ENCODE results near the gene WNT11.

The WNT11 gene

DNA sequence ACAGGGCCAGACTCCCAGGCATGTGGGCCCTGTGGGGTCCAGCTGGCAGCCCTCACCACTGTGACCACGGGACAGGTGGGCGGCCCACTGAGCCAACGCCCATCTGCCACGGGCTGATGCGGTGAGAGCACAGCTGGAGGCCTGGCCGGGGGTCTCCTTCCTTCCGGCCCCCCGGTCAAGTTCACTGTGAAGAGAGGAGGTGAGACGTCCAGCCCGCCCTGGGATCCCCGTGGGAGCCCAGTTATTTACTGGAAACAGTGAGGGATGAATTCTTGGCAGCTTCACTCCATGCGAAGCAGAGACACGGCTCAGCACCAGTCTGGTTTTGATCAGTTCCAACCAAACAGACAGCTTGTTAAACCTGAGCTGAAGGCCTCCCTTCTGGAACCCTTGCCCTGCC lies 38.7 kb downstream of the WNT11 start:
- Histone ChIP-seq H3K36me3 (ENCODE audit: insufficient read depth, low read length) (no peaks in the 10 kb centered on the region), H3K4me1 (ENCODE audit: insufficient read depth, low read length) (no peaks in the 10 kb centered on the region), H3K9me3 (ENCODE audit: insufficient read depth, low read depth, low read length) (no peaks in the 10 kb centered on the region), H3K9ac (ENCODE audit: low read depth, low read length) (no peak overlapping the region), H3K27me3 (ENCODE audit: insufficient read depth, low read length) (peaks cover 17% of the 10 kb centered on the region; the same call in 1 of the 2 replicates), H3K4me3 (ENCODE audit: low read length) (no peak overlapping the region), H3K27ac (ENCODE audit: low read depth, low read length) (no peak overlapping the region)
- 89% methylated on average over 13 of the region's 13 CpGs for WGBS

GRCh38 chr11:76166314-76166713 lies 40.0 kb downstream of the WNT11 start:
- Histone ChIP-seq H3K27ac (ENCODE audit: low read depth, low read length) (no peak overlapping the region), H3K9me3 (ENCODE audit: insufficient read depth, low read depth, low read length) (no peaks in the 10 kb centered on the region), H3K36me3 (ENCODE audit: insufficient read depth, low read length) (no peaks in the 10 kb centered on the region), H3K4me3 (ENCODE audit: low read length) (no peak overlapping the region), H3K27me3 (ENCODE audit: insufficient read depth, low read length) (peaks cover 17% of the 10 kb centered on the region; the same call in 1 of the 2 replicates), H3K4me1 (ENCODE audit: insufficient read depth, low read length) (no peaks in the 10 kb centered on the region), H3K9ac (ENCODE audit: low read depth, low read length) (no peak overlapping the region)
- 27% methylated on average over 6 of the region's 6 CpGs for WGBS

GRCh38 chr11:76164861-76165751 lies 41.2 kb downstream of the WNT11 start:
- Histone ChIP-seq H3K27me3 (ENCODE audit: insufficient read depth, low read length) (peaks cover 17% of the 10 kb centered on the region; the same call in 1 of the 2 replicates), H3K9ac (ENCODE audit: low read depth, low read length) (no peak overlapping the region)
- WGBS: 92% methylated on average over 50 of the region's 50 CpGs

DNA sequence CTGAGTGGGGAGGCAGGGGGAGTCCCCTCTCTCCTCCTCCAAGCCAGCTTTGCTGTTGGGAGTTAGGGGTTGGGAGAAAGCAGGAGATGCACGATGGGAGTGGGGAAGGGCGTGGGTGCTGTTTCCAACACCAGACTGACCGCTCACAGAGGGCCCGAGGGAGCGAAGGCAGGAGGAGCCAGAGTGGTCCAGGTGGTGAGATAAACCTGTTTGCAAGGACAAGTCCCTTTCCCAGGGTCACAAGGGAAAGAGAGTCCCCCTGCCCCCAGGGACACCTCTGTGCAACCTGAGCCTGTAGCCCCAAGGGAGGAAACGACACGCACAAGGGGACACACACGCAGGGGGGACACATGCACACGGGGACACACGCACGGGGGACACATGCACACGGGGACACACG lies 42.2 kb downstream of the WNT11 start:
- H3K9me3 ChIP-seq (ENCODE audit: insufficient read depth, low read depth, low read length): no peaks in the 10 kb centered on the region
- no peak overlapping the region for H3K4me3 ChIP-seq (ENCODE audit: low read length)
- WGBS: 91% methylated on average over 13 of the region's 13 CpGs
- H3K4me1 ChIP-seq (ENCODE audit: insufficient read depth, low read length): no peaks in the 10 kb centered on the region
- H3K27me3 ChIP-seq (ENCODE audit: insufficient read depth, low read length): peaks cover 17% of the 10 kb centered on the region; the same call in 1 of the 2 replicates
- no peak overlapping the region for H3K27ac ChIP-seq (ENCODE audit: low read depth, low read length)
- no peak overlapping the region for H3K9ac ChIP-seq (ENCODE audit: low read depth, low read length)
- H3K36me3 ChIP-seq (ENCODE audit: insufficient read depth, low read length): no peaks in the 10 kb centered on the region

More at GRCh38 chr11:76164861-76165751, 41.2 kb downstream of the WNT11 start:
- Histone ChIP-seq H3K36me3 (ENCODE audit: insufficient read depth, low read length) (no peaks in the 10 kb centered on the region), H3K4me1 (ENCODE audit: insufficient read depth, low read length) (no peaks in the 10 kb centered on the region), H3K9me3 (ENCODE audit: insufficient read depth, low read depth, low read length) (no peaks in the 10 kb centered on the region), H3K27ac (ENCODE audit: low read depth, low read length) (no peak overlapping the region), H3K4me3 (ENCODE audit: low read length) (no peak overlapping the region)

- no peaks in the 10 kb centered on the region for H3K36me3 ChIP-seq (ENCODE audit: insufficient read depth, low read length)
- H3K9ac ChIP-seq (ENCODE audit: low read depth, low read length): no peak overlapping the region
- peaks cover 17% of the 10 kb centered on the region; the same call in 1 of the 2 replicates for H3K27me3 ChIP-seq (ENCODE audit: insufficient read depth, low read length)
- no peak overlapping the region for H3K4me3 ChIP-seq (ENCODE audit: low read length)
- H3K27ac ChIP-seq (ENCODE audit: low read depth, low read length): no peak overlapping the region
- 90% methylated on average over 11 of the region's 11 CpGs for WGBS
- H3K4me1 ChIP-seq (ENCODE audit: insufficient read depth, low read length): no peaks in the 10 kb centered on the region
- H3K9me3 ChIP-seq (ENCODE audit: insufficient read depth, low read depth, low read length): no peaks in the 10 kb centered on the region
Observed at GRCh38 chr11:76163289-76163880, 42.9 kb downstream of the WNT11 start.

- Histone ChIP-seq H3K4me3 (ENCODE audit: low read length) (no peak overlapping the region), H3K9ac (ENCODE audit: low read depth, low read length) (no peak overlapping the region), H3K9me3 (ENCODE audit: insufficient read depth, low read depth, low read length) (no peaks in the 10 kb centered on the region), H3K4me1 (ENCODE audit: insufficient read depth, low read length) (no peaks in the 10 kb centered on the region), H3K36me3 (ENCODE audit: insufficient read depth, low read length) (no peaks in the 10 kb centered on the region), H3K27me3 (ENCODE audit: insufficient read depth, low read length) (peaks cover 17% of the 10 kb centered on the region; the same call in 1 of the 2 replicates), H3K27ac (ENCODE audit: low read depth, low read length) (no peak overlapping the region)
- 91% methylated on average over 14 of the region's 15 CpGs for WGBS
Observed at GRCh38 chr11:76162336-76163288, 43.7 kb downstream of the WNT11 start.

DNA sequence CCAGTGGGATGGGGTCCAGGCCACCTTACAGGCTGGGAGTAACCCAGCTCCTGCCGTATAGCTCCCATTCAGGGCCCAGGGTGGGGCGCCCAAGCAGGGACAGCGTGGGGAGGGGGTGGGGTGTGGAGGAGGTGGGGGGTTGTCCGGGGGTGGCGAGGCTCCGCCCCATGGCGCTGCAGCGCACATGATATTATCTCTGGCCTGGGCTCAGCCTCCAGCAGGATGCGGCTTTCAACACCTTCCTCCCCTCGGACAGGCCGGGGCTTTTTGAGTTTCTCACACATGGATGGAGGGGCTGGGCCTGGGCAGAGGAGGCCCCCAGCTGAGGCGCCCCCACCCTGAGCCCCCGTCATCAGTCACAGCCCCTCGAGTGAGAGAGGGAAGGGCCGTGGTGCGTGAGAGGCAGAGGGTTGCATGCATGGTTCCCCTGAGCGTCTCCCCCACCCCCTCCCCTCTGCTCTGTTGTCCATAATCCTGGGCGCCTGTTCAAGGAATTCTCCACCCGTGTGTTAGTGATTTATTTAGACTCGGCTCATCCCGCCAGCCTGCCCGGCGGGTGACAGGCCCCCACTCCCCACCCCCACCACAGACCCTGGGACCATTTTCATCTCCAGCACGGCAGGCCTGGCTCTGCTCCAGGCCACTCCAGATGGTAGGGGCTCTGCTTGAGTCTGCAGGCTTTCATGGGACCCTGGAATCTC lies 44.9 kb downstream of the WNT11 start:
- WGBS: 84% methylated on average over 23 of the region's 24 CpGs
- Histone ChIP-seq H3K27ac (ENCODE audit: low read depth, low read length) (no peak overlapping the region), H3K9ac (ENCODE audit: low read depth, low read length) (no peak overlapping the region), H3K9me3 (ENCODE audit: insufficient read depth, low read depth, low read length) (no peaks in the 10 kb centered on the region), H3K4me1 (ENCODE audit: insufficient read depth, low read length) (no peaks in the 10 kb centered on the region), H3K4me3 (ENCODE audit: low read length) (no peak overlapping the region), H3K27me3 (ENCODE audit: insufficient read depth, low read length) (peaks cover 10% of the 10 kb centered on the region; the same call in 1 of the 2 replicates), H3K36me3 (ENCODE audit: insufficient read depth, low read length) (no peaks in the 10 kb centered on the region)

GRCh38 chr11:76160856-76161255 lies 45.4 kb downstream of the WNT11 start:
- 89% methylated on average over 8 of the region's 8 CpGs for WGBS
- no peaks in the 10 kb centered on the region for H3K36me3 ChIP-seq (ENCODE audit: insufficient read depth, low read length)
- no peak overlapping the region for H3K4me3 ChIP-seq (ENCODE audit: low read length)
- H3K27ac ChIP-seq (ENCODE audit: low read depth, low read length): no peak overlapping the region
- no peaks in the 10 kb centered on the region for H3K9me3 ChIP-seq (ENCODE audit: insufficient read depth, low read depth, low read length)
- H3K27me3 ChIP-seq (ENCODE audit: insufficient read depth, low read length): peaks cover 5% of the 10 kb centered on the region; the same call in 1 of the 2 replicates
- no peaks in the 10 kb centered on the region for H3K4me1 ChIP-seq (ENCODE audit: insufficient read depth, low read length)
- H3K9ac ChIP-seq (ENCODE audit: low read depth, low read length): no peak overlapping the region

GRCh38 chr11:76159983-76160661 lies 46.2 kb downstream of the WNT11 start:
- Histone ChIP-seq H3K27me3 (ENCODE audit: insufficient read depth, low read length) (no peaks in the 10 kb centered on the region), H3K9me3 (ENCODE audit: insufficient read depth, low read depth, low read length) (no peaks in the 10 kb centered on the region), H3K4me3 (ENCODE audit: low read length) (no peak overlapping the region), H3K9ac (ENCODE audit: low read depth, low read length) (no peak overlapping the region), H3K4me1 (ENCODE audit: insufficient read depth, low read length) (no peaks in the 10 kb centered on the region), H3K27ac (ENCODE audit: low read depth, low read length) (no peak overlapping the region), H3K36me3 (ENCODE audit: insufficient read depth, low read length) (no peaks in the 10 kb centered on the region)
- WGBS: 85% methylated on average over 14 of the region's 14 CpGs
